HepG2 (cell line): Measurements from ENCODE around the gene MRPS5. TPM values are rescaled to one million over a fixed set of nuclear protein-coding genes. Genes with fewer than 3 reads are reported as not detected.

Source experiments
- AGO2 ChIP-seq: fragments of 200-400 bp; formaldehyde crosslinking; optimal IDR thresholded peaks from 2 replicates; pipeline ENCODE3; 2017; ENCODE audit warnings: mild to moderate bottlenecking, low read depth, low read length, moderate library complexity
- ARHGAP35 ChIP-seq: sonication (generic); formaldehyde crosslinking; IDR thresholded peaks from 2 replicates; pipeline ENCODE4 v1.9.0; 2022; ENCODE audit warnings: mild to moderate bottlenecking, inconsistent platforms, moderate library complexity, missing genetic modification reagents, borderline replicate concordance
- ATF7 ChIP-seq, 2 experiments: fragments of 450-650 bp in 1 of 2; sonication (generic) in 1 of 2; formaldehyde crosslinking in 1 of 2; IDR thresholded peaks; 2 replicates each; pipeline versions ENCODE4 v1.4.0 to v1.6.1; 2016 to 2020; ENCODE audit warnings: antibody characterized with exemption in 1 of 2, mild to moderate bottlenecking in 1 of 2, missing genetic modification reagents in 1 of 2
- HNRNPL ChIP-seq: fragments of 200-400 bp; formaldehyde crosslinking; IDR thresholded peaks from 2 replicates; pipeline ENCODE4 v1.6.1; 2017; ENCODE audit warnings: mild to moderate bottlenecking, low read depth, low read length
- KDM2A ChIP-seq: sonication (generic); formaldehyde crosslinking; IDR thresholded peaks from 2 replicates; pipeline ENCODE4 v1.4.0; 2020; ENCODE audit warnings: low read depth, missing genetic modification reagents, borderline replicate concordance
- NCOA5 ChIP-seq: sonication (generic); formaldehyde crosslinking; IDR thresholded peaks from 2 replicates; pipeline ENCODE4 v1.4.0; 2020; ENCODE audit warnings: missing genetic modification reagents
- PATZ1 ChIP-seq: sonication (generic); formaldehyde crosslinking; IDR thresholded peaks from 2 replicates; pipeline ENCODE4 v1.4.0; 2020; ENCODE audit warnings: missing genetic modification reagents
- PBX3 ChIP-seq: sonication (generic); formaldehyde crosslinking; IDR thresholded peaks from 2 replicates; pipeline ENCODE4 v1.8.1; 2023; ENCODE audit warnings: missing genetic modification reagents, inconsistent platforms, borderline replicate concordance
- PRDM10 ChIP-seq: sonication (generic); formaldehyde crosslinking; IDR thresholded peaks from 2 replicates; pipeline ENCODE4 v1.4.0; 2020; ENCODE audit warnings: low read depth, missing genetic modification reagents
- RBM39 ChIP-seq: fragments of 200-400 bp; formaldehyde crosslinking; IDR thresholded peaks from one replicate; pipeline ENCODE4 v1.6.1; 2018; ENCODE audit warnings: antibody characterized with exemption, mild to moderate bottlenecking, low read depth, low read length; ENCODE audit not compliant: poor library complexity, severe bottlenecking
- ZGPAT ChIP-seq: IDR thresholded peaks from 2 replicates; pipeline ENCODE4 v1.6.1; 2016; ENCODE audit warnings: mild to moderate bottlenecking
- ZNF766 ChIP-seq: sonication (generic); formaldehyde crosslinking; IDR thresholded peaks from 2 replicates; pipeline ENCODE4 v1.5.0; 2020; ENCODE audit warnings: missing genetic modification reagents, borderline replicate concordance
- polyA plus RNA-seq, 8 experiments: library from polyadenylated mRNA; depleted of rRNA in 3 of 8; stranded (reverse) in 7 of 8; unstranded in 1 of 8; fragments of >200 nt; fragmentation: Illumina TruSeq in 4 of 8; extraction: Trizol in 4 of 8; gene quantifications; 2 replicates each; pipeline versions ENCODE4 v1.2.1 to v1.2.3, GENCODE V29; 2011 to 2016; ENCODE audit warnings: low read depth in 4 of 8, missing spikeins in 1 of 8, mixed read lengths in 1 of 8; ENCODE audit not compliant: insufficient read depth in 1 of 8
- total RNA-seq, 5 experiments: library from RNA; depleted of rRNA; stranded (reverse); fragments of >200 nt; fragmentation: Illumina TruSeq; extraction: Trizol; gene quantifications; 2 replicates each; pipeline ENCODE4 v1.2.3, GENCODE V29; 2016; ENCODE audit warnings: low read depth in 1 of 5

The MRPS5 gene
- total and polyA plus RNA-seq, 2 of the 13 experiments (the other 11 are each of a cell fraction or from before 2014, with no cell fraction given), result 98.8 to 134 TPM

GRCh38 chr2:95059656-95060370, 61.8 kb downstream of the MRPS5 start (continued):
- TF ChIP-seq ZGPAT (CRISPR knock-in tag), result no peak
- TF ChIP-seq ATF7 (IDR thresholded peaks at IDR 0.05), result no peak
- TF ChIP-seq ATF7 (CRISPR knock-in tag; IDR thresholded peaks at IDR 0.05), result no peak
- TF ChIP-seq HNRNPL, result peak; percentile 91
- no peak for TF ChIP-seq ZNF766 (CRISPR knock-in tag)
- peak; percentile 69 for TF ChIP-seq AGO2
- peak; percentile 41 for TF ChIP-seq PATZ1 (CRISPR knock-in tag)
- TF ChIP-seq KDM2A, result no peak
- TF ChIP-seq PRDM10 (CRISPR knock-in tag), result no peak
- no peak for TF ChIP-seq RBM39
- no peak for TF ChIP-seq NCOA5 (CRISPR knock-in tag)
- no peak for TF ChIP-seq PBX3
- no peak for TF ChIP-seq ARHGAP35 (CRISPR knock-in tag)
